IPS DF 4.7 (cell line): ENCODE measurements around the gene OGFR.

Source experiments
- DNase-seq: peaks from one replicate; pipeline ENCODE4 v3.0.0-alpha.2; 2013; ENCODE audit warnings: low spot score; ENCODE audit errors: extremely low read depth

Gene OGFR

GRCh38 chr20:62782149-62782892 lies 22.3 kb upstream of the OGFR start:
- DNase-seq: no peak

GRCh38 chr20:62782893-62783278 lies 21.7 kb upstream of the OGFR start:
- no peak for DNase-seq

- no peak for DNase-seq
These were observed 20.1 kb upstream of the OGFR start for GRCh38 chr20:62784497-62784896.

- DNase-seq: no peak
These were observed 19.2 kb upstream of the OGFR start for GRCh38 chr20:62785393-62785792.

GRCh38 chr20:62786157-62786556 lies 18.5 kb upstream of the OGFR start:
- no peak for DNase-seq

GRCh38 chr20:62787321-62787720 lies 17.3 kb upstream of the OGFR start:
- DNase-seq: no peak

- DNase-seq: no peak
These were observed 16.8 kb upstream of the OGFR start for GRCh38 chr20:62787866-62788265.

- DNase-seq: no peak
These were observed 16.0 kb upstream of the OGFR start for GRCh38 chr20:62788607-62789006.

GRCh38 chr20:62790075-62790474 lies 14.6 kb upstream of the OGFR start:
- DNase-seq: no peak

- no peak for DNase-seq
These were observed 13.1 kb upstream of the OGFR start for GRCh38 chr20:62791301-62792181.

- DNase-seq: no peak
These were observed 12.3 kb upstream of the OGFR start for GRCh38 chr20:62792182-62792939.

- DNase-seq: no peak
These were observed 11.5 kb upstream of the OGFR start for GRCh38 chr20:62792940-62793756.

GRCh38 chr20:62793757-62794006 lies 11.0 kb upstream of the OGFR start:
- no peak for DNase-seq

GRCh38 chr20:62794007-62794724 lies 10.5 kb upstream of the OGFR start:
- DNase-seq: no peak

GRCh38 chr20:62795023-62795761 lies 9.4 kb upstream of the OGFR start:
- no peak for DNase-seq

- no peak for DNase-seq
These were observed 7.7 kb upstream of the OGFR start for GRCh38 chr20:62796699-62797491.

- DNase-seq: no peak
These were observed 6.7 kb upstream of the OGFR start for GRCh38 chr20:62797671-62798532.

GRCh38 chr20:62799036-62799435 lies 5.6 kb upstream of the OGFR start:
- DNase-seq: no peak
